ENCODE results near the gene CDNF.
A peak's percentile ranks its signal among the peaks of the same experiment; 100 is the strongest.

CDNF gene

DNA sequence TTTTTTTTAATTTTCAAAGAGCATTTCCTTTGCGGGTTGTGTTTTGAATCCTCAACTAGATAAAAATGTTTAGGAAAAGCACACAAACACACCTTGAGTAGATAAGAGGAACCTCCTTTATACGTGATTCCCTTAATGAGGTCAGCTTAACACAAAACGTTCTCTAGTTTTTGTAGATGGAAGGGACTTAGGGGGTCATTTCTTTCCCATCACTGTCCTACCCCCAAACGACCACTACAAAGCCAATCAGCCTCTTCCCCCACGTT lies 42.0 kb upstream of the CDNF start:
- no peak overlapping the region for H2AFZ ChIP-seq (ENCODE audit: low read depth, low read length)
- peak overlapping the region; percentile 84 to 99 for H3K4me3 ChIP-seq (ENCODE audit: low read depth in 1 of 2, low read length in 2 of 2)
- peaks cover 27% of the 10 kb centered on the region; the same call in 1 of the 2 replicates for H4K20me1 ChIP-seq (ENCODE audit: insufficient read depth, low read length)
- no peaks in the 10 kb centered on the region for H3K27me3 ChIP-seq (ENCODE audit: insufficient read depth, low read length, poor library complexity)
- ATAC-seq (ENCODE audit: insufficient read depth, low read depth) = no peak
- H3K27ac ChIP-seq (ENCODE audit: low read length) = peak overlapping the region; percentile 85
- no peak for DNase-seq
- no peaks in the 10 kb centered on the region for H3K9me3 ChIP-seq (ENCODE audit: insufficient read depth, low read length, severe bottlenecking)
- TF ChIP-seq, protein P1, sequence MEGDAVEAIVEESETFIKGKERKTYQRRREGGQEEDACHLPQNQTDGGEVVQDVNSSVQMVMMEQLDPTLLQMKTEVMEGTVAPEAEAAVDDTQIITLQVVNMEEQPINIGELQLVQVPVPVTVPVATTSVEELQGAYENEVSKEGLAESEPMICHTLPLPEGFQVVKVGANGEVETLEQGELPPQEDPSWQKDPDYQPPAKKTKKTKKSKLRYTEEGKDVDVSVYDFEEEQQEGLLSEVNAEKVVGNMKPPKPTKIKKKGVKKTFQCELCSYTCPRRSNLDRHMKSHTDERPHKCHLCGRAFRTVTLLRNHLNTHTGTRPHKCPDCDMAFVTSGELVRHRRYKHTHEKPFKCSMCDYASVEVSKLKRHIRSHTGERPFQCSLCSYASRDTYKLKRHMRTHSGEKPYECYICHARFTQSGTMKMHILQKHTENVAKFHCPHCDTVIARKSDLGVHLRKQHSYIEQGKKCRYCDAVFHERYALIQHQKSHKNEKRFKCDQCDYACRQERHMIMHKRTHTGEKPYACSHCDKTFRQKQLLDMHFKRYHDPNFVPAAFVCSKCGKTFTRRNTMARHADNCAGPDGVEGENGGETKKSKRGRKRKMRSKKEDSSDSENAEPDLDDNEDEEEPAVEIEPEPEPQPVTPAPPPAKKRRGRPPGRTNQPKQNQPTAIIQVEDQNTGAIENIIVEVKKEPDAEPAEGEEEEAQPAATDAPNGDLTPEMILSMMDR (IDR thresholded peaks at IDR 0.05; ENCODE audit: borderline replicate concordance, extremely low read depth, low read length, poor library complexity, severe bottlenecking) = no peak
- no peak for TF ChIP-seq EZH2 (IDR thresholded peaks at IDR 0.05; ENCODE audit: borderline replicate concordance, low read depth, low read length, severe bottlenecking)
- peak overlapping the region; percentile 82 for H3K4me2 ChIP-seq (ENCODE audit: insufficient read depth, low read length)
- H3K36me3 ChIP-seq (ENCODE audit: insufficient read depth, low read length) = peaks cover 16% of the 10 kb centered on the region
- peaks cover 57% of the 10 kb centered on the region for H3K4me1 ChIP-seq (ENCODE audit: insufficient read depth, low read length)
- H3K9ac ChIP-seq (ENCODE audit: low read depth, low read length) = peak overlapping the region; percentile 99
- peaks cover 83% of the 10 kb centered on the region for H3K79me2 ChIP-seq (ENCODE audit: insufficient read depth, low read length)

DNA sequence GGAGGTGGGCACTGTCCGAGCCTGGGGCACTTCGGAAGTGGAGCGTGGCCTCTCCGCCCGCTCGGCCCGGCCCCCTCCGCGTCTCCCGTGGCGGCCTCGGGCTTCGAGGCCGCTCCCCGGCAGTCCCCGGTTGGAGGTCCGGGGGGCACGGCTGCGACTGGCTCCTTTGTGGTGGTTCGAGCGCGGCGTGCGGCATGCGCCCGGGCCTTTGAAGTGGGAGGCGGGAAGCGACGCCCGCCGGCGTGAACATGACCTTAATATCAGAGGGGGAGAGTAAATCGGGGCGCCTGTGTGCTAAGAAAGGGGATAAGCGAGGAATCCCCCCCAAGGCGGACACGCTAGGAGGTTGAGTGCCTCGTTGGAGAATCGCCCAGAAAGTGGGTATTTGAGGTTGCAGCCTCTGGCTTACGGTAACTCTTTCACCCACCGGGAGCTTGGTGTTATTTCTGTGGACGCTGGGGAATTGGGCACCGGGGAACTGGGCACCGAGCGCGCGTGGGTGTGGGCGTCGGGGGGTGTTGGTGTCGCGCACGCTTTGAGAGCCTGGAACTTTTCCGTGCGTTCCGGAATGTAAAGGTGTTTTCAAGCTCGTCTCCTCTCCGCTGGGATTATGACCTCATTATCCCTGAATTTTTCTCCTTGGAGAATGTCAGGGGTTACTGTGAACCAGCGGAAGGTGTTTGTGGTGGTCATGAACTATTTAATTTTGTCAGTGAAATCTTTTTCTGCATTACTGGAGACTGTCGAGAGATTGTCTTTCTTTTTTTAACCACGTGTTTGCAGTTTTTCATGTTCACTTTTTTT lies 41.5 kb upstream of the CDNF start:
- Histone ChIP-seq H3K36me3 (ENCODE audit: insufficient read depth, low read length) (peaks cover 15% of the 10 kb centered on the region), H3K9ac (ENCODE audit: low read depth, low read length) (peak overlapping the region; percentile 99), H3K9me3 (ENCODE audit: insufficient read depth, low read length, severe bottlenecking) (no peaks in the 10 kb centered on the region), H3K4me3 (ENCODE audit: low read depth in 1 of 2, low read length in 2 of 2) (peak overlapping the region; percentile 84 to 99), H4K20me1 (ENCODE audit: insufficient read depth, low read length) (peaks cover 22% of the 10 kb centered on the region; the same call in 1 of the 2 replicates), H3K27ac (ENCODE audit: low read length) (peak overlapping the region; percentile 85), H3K27me3 (ENCODE audit: insufficient read depth, low read length, poor library complexity) (no peaks in the 10 kb centered on the region), H3K4me1 (ENCODE audit: insufficient read depth, low read length) (peaks cover 53% of the 10 kb centered on the region), H3K4me2 (ENCODE audit: insufficient read depth, low read length) (peak overlapping the region; percentile 82), H3K79me2 (ENCODE audit: insufficient read depth, low read length) (peaks cover 77% of the 10 kb centered on the region), H2AFZ (ENCODE audit: low read depth, low read length) (peak overlapping the region; percentile 90)
- ATAC-seq (ENCODE audit: insufficient read depth, low read depth) = peak; percentile 50
- DNase-seq = peak; percentile 64
- TF ChIP-seq, protein P1 (IDR thresholded peaks at IDR 0.05; ENCODE audit: borderline replicate concordance, extremely low read depth, low read length, poor library complexity, severe bottlenecking) = no peak
- TF ChIP-seq EZH2 (IDR thresholded peaks at IDR 0.05; ENCODE audit: borderline replicate concordance, low read depth, low read length, severe bottlenecking) = no peak

DNA sequence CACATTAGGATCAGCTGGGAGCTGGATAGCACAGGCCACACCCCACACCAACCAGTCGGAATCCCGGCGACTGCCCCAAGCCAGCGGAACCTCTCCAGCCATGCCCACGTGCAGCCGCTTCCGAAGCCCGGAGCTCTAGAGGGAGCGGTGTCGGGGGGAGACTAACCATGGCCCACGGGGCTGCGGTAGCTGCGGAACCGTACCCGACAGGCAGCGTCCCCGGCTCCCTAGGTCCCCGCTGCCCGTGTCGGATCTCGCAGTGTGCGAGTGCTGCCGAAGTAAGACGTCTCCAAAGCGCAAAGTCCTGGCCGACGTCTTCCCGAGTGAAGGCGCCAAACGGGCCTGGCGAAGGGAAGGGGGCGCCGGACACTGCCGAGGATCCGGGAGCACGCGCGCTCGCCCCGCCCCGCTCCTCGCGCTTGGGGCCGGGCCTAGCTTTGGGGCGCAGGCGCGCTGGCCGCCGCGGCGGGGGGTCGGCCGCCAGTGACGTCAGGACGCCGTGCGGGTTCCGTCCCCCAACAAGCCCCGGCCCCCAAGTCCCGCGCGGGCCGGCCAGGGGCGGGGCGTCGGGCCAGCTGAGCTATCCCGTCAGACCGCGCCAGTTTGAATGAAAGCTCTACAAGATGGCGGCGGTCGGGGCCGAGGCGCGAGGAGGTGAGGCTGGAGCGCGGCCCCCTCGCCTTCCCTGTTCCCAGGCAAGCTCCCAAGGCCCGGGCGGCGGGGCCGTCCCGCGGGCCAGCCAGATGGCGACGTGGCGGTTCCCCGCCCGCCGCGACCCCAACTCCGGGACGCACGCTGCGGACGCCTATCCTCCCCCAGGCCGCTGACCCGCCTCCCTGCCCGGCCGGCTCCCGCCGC lies 40.7 kb upstream of the CDNF start, which contains the start of gene SUV39H2:
Gene SUV39H2 (plus strand): TSS at position 601 of the 858 bp plus-strand sequence. CDS start 23 bp downstream, at position 624.
- peaks cover 14% of the 10 kb centered on the region; the same call in 1 of the 2 replicates for H4K20me1 ChIP-seq (ENCODE audit: insufficient read depth, low read length)
- peak within 1 kb of the TSS; percentile 82 for H3K4me2 ChIP-seq (ENCODE audit: insufficient read depth, low read length)
- H3K9me3 ChIP-seq (ENCODE audit: insufficient read depth, low read length, severe bottlenecking) = no peaks in the 10 kb centered on the region
- DNase-seq (peak; percentile 94), ATAC-seq (ENCODE audit: insufficient read depth, low read depth) (peak; percentile 85)
- peak within 1 kb of the TSS; percentile 84 to 99 for H3K4me3 ChIP-seq (ENCODE audit: low read depth in 1 of 2, low read length in 2 of 2)
- H3K27me3 ChIP-seq (ENCODE audit: insufficient read depth, low read length, poor library complexity) = no peaks in the 10 kb centered on the region
- peak within 1 kb of the TSS; percentile 85 for H3K27ac ChIP-seq (ENCODE audit: low read length)
- H3K4me1 ChIP-seq (ENCODE audit: insufficient read depth, low read length) = peaks cover 45% of the 10 kb centered on the region
- peaks cover 9% of the 10 kb centered on the region for H3K36me3 ChIP-seq (ENCODE audit: insufficient read depth, low read length)
- no peak for TF ChIP-seq EZH2 (IDR thresholded peaks at IDR 0.05; ENCODE audit: borderline replicate concordance, low read depth, low read length, severe bottlenecking)
- TF ChIP-seq, protein P1 (IDR thresholded peaks at IDR 0.05; ENCODE audit: borderline replicate concordance, extremely low read depth, low read length, poor library complexity, severe bottlenecking) = no peak
- peak within 1 kb of the TSS; percentile 90 for H2AFZ ChIP-seq (ENCODE audit: low read depth, low read length)
- H3K79me2 ChIP-seq (ENCODE audit: insufficient read depth, low read length) = peaks cover 69% of the 10 kb centered on the region
- peak within 1 kb of the TSS; percentile 99 for H3K9ac ChIP-seq (ENCODE audit: low read depth, low read length)
